Activated CD4-positive, alpha-beta T cell treated with anti-CD3 and anti-CD28 coated beads, Interleukin-2, amount 50 U/mL, for 48 hours (primary cell): ENCODE data around the gene NSMCE3.
A peak's percentile ranks its signal among the peaks of the same experiment; 100 is the strongest.

Experiments
- DNase-seq, 2 experiments: peaks; one replicate each; pipeline ENCODE4 v3.0.0-alpha.2; 2020

NSMCE3 gene

GRCh38 chr15:29269485-29270168, at the start of gene NSMCE3:
TSS of gene NSMCE3 (minus strand) at chr15:29269822. CDS start at chr15:29269705, 117 bp downstream.
- peak; percentile 88 to 91 for DNase-seq

GRCh38 chr15:29316422-29316821, 46.8 kb upstream of the NSMCE3 start:
- DNase-seq, result no peak

GRCh38 chr15:29312387-29312786, 42.8 kb upstream of the NSMCE3 start:
- DNase-seq, result no peak

- no peak for DNase-seq
Measured at GRCh38 chr15:29311696-29312095, 42.1 kb upstream of the NSMCE3 start.

- no peak for DNase-seq
Measured at GRCh38 chr15:29309139-29309538, 39.5 kb upstream of the NSMCE3 start.

- DNase-seq, result no peak
Measured at GRCh38 chr15:29308299-29308698, 38.7 kb upstream of the NSMCE3 start.

- DNase-seq, result no peak
Measured at GRCh38 chr15:29305556-29305955, 35.9 kb upstream of the NSMCE3 start.

- DNase-seq, result no peak
Measured at GRCh38 chr15:29302871-29303270, 33.2 kb upstream of the NSMCE3 start.

GRCh38 chr15:29299784-29300183, 30.2 kb upstream of the NSMCE3 start:
- no peak for DNase-seq

GRCh38 chr15:29299331-29299730, 29.7 kb upstream of the NSMCE3 start:
- no peak for DNase-seq

GRCh38 chr15:29294732-29295325, 25.2 kb upstream of the NSMCE3 start:
- DNase-seq, result no peak

GRCh38 chr15:29291067-29291845, 21.6 kb upstream of the NSMCE3 start:
- DNase-seq, result no peak

- DNase-seq, result no peak
Measured at GRCh38 chr15:29289173-29289572, 19.6 kb upstream of the NSMCE3 start.

GRCh38 chr15:29285386-29285785, 15.8 kb upstream of the NSMCE3 start:
- DNase-seq, result no peak

- no peak for DNase-seq
Measured at GRCh38 chr15:29283381-29283780, 13.8 kb upstream of the NSMCE3 start.

- DNase-seq, result no peak
Measured at GRCh38 chr15:29280514-29280913, 10.9 kb upstream of the NSMCE3 start.

- DNase-seq, result no peak
Measured at GRCh38 chr15:29278436-29279105, 8.9 kb upstream of the NSMCE3 start.

GRCh38 chr15:29276366-29276765, 6.7 kb upstream of the NSMCE3 start:
- no peak for DNase-seq

- no peak for DNase-seq
Measured at GRCh38 chr15:29275855-29276254, 6.2 kb upstream of the NSMCE3 start.

- DNase-seq, result no peak
Measured at GRCh38 chr15:29274946-29275345, 5.3 kb upstream of the NSMCE3 start.

- no peak for DNase-seq
Measured at GRCh38 chr15:29272219-29272618, 2.6 kb upstream of the NSMCE3 start.

- DNase-seq, result no peak
Measured at GRCh38 chr15:29270976-29271375, 1.4 kb upstream of the NSMCE3 start.

GRCh38 chr15:29270169-29270955, 740 bp upstream of the NSMCE3 start:
- peak in 1 of 2 experiments; percentile 5 for DNase-seq
